CD4-positive, alpha-beta T cell treated with Interleukin-17A for 1 hour (primary cell): ENCODE measurements around the gene JUND.
"Not testable (repeated sequence)": the region's sequence is repeated elsewhere in the genome, so short reads cannot be mapped to it uniquely, and the experiment has no call there.

Experiments
- DNase-seq: peaks from one replicate; pipeline ENCODE4 v3.0.0-alpha.2; 2020

JUND gene

DNA sequence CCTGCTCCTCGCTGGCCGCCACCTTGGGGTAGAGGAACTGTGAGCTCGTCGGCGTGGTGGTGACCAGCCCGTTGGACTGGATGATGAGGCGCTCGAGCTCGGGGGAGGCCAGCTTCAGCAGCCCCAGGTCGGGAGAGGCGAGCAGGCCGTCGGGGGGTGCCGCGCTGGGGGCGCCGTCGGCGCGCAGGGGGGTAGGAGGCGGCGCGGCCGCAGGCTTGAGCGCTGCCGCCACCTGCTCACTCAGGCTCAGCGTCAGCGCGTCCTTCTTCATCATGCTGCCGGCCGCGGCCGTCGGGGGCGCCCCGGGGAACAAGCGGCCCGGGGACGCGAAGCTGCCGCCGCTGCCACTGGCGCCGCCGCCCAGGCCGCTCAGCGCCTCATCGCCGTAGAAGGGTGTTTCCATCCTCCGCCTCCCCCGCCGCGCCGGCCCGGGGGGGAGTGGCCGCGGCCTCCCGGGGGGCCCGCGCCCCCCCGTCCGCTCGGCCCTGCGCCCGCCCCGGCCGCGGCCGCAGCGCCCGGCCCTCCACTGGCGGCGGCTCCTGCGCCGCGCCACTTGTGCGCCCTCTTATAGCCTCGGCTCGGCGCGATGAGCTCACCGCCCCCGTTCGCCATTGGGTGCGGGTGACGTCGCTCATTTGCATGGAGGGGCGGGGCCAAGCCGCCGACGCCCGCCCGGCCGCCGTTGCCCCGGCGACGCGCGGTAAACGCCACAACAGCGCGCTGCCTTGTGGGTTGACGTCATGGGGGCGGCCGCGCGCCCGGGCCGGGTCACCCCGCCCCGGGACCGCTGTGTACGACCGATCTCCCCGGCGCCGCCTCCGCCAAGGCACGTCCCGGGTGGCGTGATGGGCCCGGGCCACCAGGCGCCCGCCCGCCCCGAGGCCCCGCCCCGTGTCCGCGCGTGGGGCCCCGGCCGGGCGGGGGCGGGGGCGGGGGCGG is at the start of gene JUND:
TSS of gene JUND (minus strand) at position 541 of the 939 bp plus-strand sequence. CDS start at position 403, 138 bp downstream.
- DNase-seq: peak; percentile 98

DNA sequence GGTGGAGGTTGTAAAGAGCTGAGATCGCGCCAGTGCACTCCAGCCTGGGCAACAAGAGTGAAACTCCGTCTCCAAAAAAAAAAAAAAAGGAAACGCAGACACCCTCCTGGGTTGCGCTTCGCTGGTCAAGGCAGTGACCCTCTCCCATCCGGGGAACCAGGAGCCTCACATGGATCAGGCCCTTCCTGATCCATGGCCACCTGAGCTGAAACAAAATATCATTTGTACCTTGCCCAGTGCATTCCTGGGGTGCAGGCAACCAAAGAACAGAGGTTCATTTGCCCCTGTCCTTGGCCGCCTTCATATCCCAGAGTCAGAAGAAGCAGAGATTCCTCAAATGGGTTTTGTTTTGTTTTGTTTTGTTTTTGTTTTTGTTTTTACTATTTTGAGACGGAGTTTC is 49.4 kb upstream of the JUND start:
- no peak for DNase-seq

DNA sequence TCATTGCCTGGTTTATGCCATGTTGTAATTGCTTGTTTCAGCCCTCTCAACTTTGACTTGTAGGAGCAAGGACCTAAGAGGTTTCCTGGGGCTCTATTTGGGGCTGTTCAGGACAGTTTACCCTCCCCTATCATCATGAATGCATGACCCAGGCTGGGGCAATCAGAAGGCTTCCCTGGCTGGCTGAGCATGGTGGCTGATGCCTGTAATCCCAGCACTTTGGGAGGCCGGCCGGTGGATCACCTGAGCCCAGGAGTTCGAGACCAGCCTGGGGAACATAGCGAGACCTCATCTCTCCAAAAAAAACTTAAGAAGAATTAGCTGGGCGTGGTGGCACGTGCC is 47.6 kb upstream of the JUND start:
- no peak for DNase-seq

DNA sequence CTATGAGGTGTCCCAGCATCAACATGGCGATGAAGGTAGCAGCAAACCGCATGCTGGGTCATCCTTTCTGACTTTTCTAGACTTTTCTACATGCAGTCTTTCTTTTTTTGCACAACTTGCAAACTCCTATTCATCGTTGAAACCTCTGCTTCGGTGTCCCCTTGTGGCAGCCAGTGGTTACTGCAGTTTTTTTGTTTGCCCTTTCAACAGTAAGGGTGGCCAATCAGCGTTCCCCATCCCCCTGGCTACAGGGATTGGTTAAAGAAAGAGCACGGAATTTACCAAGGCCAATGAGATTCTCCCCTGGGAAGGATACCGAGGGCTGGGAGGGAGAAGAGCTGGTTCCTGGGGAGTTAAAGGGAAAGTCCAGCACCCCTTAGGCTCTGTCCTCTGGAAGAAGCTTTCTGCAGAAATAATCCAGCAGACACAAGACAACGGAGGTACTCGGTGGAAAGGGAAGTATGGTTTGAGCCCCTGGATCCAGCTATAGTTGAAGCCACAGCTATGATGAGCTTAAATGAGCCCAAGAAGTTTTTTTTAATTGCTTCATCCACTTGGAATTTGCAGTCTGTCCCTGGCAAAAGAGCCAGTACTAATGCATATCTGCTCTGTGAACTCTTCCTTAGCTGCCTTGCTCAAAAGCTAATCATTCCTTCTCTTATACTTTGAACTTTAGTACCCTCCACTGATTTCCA is 47.1 kb upstream of the JUND start:
- DNase-seq: peak; percentile 95

DNA sequence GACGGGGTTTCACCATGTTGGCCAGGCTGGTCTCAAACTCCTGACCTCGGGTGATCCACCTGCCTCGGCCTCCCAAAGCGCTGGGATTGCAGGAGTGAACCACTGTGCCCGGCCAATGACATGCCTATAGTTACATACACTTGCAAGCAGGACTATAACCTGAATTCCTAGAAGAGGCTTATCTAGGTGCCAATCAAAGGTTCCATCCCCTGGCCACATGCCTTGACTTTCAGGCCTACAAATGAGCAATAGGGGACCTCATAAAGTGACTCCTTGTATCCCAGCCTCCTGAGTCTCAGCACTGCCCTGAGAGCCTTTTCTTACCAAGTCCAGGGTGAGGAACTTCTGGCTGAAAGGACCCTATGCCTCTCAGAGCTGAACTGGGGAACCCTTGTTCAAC is 45.4 kb upstream of the JUND start:
- DNase-seq: no peak

DNA sequence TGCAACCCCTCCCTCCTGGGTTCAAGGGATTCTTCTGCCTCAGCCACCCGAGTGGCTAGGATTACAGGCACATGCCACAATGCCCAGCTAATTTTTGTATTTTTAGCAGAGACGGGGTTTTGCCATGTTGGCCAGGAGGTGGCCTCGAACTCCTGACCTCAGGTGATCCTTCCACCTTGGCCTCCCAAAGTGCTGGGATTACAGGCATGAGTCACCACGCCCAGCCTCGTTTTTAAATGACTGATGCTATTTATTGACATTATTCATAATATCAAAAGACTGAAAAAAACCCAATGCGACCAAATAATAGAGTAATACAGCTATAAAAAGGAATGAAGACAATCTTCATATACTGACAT is 42.9 kb upstream of the JUND start:
- DNase-seq: not testable (repeated sequence)

DNA sequence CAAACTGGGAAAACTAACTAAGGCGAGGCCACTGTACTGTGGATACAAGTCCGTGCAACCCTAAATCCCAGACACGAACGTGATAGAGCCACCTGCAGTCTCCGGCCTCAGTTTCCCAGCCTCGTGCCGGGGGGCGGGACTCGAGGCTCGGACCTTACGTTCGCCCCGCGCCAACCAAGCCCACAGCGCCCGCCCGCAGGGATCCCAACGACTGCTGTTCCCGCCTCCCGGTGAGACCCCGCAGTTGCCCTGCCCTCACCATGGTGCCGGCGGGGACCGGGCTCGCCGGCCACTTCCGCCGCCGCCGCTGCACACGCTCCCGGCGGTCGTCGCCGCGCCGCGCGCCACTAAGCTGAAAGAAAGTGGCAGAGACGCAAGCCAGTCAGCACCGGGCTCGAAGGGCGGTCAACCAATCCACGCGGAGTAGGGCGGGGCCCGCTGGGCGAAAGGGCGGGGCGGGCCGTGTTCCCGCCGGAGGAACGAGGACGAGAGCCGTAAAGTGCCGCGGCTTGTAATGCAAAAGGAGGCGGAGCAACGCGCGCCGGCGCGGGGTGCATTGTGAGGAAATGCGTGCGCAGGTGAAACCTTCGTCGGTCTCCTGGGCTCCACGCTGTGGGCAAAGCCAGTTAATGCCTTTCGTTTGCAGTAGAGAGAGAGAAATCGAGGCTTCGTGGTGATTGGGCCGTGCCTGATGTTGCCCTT is 41.5 kb upstream of the JUND start, which contains the start of gene LSM4:
TSS of gene LSM4 (minus strand) at position 318 of the 702 bp plus-strand sequence. CDS start at position 262, 56 bp downstream.
- DNase-seq: peak; percentile 100

DNA sequence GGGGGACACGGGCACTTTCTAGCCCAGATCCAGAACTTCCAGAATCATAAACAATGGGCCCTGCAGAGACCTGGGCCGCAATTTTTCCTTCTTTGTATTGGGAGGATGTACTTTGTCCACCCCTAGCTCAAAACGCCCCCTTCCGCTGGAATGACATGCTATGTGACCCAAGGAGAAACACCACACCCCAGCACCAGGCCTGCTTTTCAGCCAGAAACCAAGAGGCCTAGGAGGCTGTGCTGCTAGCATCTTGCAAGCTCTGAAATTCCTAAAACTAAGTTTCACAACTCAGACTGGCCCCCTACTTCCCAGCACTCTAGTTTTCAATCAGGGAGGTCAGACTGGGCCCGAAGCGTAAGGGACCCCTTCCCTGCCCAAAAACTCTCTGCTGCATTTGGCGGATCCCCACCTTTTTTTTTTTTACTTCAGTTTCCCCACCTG is 40.9 kb upstream of the JUND start:
- peak; percentile 36 for DNase-seq

DNA sequence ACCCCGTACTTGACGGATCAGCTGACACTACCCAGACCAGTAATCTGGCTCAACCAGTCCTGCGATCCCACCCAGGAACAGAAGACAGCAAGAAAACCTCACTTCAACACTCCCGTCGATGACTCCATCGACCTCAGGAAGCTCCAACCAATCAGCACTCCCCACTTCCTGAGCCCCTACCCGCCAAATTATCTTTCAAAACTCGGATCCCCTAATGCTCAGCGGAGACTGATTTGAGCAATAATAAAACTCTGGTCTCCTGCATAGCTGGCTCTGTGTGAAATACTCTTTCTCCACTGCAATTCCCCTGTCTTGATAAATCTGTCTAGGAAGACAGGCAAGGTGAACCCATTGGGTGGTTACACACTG is 40.3 kb upstream of the JUND start:
- DNase-seq: peak; percentile 56

DNA sequence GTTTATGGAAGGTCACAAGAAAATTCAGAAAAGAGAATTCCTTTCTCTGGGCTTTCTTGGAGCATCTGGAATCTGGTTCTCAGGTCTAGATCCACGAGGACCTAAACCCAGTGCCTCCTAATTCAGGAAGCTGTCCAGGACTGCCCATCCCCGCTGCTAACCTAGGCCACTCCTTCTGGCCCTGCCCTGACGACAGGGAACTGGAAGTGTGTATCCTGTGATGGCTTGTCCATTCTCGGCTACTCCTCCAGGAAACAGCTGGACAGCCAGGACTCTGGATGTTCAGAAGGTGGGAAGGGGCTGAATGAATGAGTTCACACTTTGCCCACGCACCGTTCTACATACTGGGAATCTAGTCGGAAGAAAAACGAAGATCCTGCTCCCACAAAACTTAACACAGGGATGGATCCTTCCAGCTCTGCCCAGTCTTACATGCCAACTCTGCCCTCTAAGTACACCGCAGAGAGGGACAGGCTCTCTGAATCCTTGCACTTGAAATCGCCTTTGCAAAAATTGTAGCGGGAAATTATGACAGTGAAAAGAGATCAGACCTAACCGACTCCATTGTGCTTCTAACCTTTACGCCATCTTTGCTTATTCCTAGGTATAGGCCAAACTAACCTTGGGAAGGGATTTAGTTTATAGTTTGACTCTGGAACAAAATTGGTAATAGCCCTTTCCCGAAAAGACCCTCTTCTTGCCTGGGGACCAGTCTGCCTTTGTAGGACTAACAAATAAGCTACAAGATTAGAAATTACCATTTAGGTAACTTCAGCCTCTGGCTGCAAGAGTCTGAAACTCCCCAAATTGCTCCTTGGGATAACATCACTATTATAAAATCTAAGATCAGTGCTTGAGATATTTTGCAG is 39.7 kb upstream of the JUND start:
- DNase-seq: no peak

DNA sequence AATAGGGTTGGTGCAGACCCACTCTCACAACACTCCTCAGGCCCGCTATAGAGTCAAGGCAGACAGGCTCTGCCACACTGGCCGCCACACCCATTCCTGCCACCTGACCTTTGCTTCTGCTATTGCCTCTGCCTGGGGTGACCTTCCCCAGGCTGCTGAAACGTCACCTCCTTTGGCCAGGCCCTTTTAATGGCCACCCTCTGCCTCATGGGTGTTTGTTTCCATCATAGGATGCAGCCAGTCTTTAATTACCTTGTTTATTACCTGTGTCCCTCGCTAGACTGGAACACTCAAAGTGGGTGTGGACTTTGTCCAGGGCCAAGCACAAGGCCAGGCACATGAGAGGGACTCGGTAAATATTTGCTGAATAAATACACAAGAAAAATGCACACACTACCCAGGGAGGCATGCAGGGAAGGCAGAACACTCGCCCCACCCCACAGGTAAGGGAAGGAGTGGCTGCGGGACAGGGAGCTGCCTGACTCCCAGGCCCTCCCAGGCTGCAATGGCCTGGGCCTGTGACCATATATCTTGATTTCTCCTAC is 38.2 kb upstream of the JUND start:
- DNase-seq: no peak

DNA sequence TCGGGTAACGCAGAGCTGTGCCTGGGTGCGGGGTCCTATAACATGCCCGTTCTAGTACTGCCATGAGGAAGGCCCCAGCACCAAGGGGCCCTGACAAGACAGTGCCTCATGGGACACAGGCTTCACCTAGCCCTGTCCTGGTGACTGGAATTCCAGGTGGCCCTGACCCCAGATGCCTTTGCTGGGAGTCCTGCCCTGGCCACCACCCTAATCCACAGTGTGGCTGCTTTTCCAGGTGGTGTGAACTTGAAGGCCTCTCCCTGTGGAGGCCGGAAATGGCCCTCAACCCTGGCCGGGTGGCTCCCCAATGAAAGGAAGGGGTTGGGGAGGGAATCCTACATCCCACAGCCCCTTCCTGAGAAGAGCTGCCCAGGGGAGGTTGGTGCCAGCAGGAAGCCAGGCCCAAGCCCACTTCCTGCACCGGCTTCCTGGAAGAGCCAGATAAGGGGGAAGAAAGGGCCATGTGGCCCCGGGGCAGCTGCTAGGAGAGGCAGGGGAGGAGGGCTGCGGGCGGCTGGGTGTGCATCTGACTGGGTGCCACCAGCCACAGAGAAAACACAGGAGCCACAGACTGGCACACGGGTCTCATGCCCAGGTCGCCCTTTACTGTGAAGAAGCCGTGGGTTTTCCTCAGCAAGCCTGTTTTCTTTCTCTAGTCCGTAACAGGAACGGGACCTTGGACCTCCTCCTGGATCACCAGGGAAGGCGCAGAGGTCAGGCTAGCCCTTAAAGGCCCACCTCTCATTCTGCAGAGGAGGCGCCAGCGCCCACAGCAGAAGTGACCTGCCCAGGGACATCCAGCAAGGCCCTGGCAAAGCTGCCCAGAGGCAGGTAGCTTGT is 36.8 kb upstream of the JUND start:
- peak; percentile 71 for DNase-seq

DNA sequence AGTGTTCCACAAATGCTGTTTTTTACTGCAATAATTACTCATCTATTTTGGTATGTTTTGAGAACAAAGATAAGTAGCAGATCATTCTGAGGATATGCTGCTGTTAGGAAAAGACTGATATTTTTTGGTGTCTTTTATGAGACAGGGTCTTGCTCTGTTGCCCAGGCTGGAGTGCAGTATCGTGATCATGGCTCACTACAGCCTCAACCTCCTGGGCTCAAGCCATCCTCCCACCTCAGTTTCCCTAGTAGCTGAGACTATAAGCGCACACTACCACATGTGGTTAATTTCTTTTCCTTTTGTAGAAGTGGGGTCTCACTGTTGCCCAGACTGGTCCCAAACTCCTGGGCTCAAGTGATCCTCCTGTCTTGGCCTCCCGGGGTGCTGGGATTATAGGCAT is 32.0 kb upstream of the JUND start:
- DNase-seq: no peak

DNA sequence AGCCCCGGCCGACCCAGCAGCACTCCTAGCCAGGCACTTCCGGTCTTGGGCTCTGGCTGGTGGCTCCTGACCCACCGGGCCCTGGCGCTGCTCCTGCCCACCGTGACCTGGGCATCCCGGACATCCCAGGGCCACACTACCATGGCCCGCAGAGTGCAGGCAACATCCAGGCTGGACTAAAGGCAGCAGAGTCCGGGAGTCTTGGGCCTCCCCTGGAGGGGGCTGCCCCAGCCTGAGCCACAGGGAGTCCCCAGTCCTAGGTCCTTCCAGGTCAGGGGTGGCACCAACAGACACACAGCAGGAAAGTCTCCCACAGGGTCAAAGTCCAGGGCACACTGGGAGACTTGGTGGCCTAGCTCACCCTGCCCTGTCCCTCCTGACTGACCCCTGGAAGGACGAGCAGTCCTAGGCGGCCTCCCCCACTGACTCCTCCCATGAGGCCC is 30.7 kb upstream of the JUND start:
- DNase-seq: no peak

DNA sequence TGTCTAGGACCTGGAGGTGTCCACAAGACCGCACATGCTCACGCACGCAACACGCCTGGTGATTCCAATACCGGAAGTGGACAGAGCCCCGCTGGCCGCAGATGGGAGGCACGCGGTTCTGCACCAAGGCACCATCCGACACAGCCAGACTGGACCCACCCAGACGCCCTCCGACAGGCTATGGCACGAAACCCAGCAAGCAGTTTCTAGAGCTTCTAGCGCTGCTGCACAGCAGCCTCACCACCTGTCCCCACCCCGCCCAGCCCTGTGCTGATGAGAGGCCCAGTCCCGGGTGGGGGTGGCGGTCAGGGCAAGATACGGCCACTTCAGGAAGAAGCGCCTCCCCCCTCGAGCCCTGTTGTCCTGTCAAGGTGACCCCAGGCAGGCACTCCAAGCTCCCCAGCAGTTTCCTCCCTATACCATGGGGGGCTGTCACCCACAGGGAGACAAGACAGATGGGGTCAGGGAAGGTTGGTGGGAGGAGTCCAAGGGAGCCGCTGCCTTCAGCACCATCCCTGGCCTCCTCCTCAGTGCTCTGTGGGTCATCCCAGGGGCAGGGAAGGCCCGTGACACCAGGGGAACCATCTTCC is 30.2 kb upstream of the JUND start:
- no peak for DNase-seq

DNA sequence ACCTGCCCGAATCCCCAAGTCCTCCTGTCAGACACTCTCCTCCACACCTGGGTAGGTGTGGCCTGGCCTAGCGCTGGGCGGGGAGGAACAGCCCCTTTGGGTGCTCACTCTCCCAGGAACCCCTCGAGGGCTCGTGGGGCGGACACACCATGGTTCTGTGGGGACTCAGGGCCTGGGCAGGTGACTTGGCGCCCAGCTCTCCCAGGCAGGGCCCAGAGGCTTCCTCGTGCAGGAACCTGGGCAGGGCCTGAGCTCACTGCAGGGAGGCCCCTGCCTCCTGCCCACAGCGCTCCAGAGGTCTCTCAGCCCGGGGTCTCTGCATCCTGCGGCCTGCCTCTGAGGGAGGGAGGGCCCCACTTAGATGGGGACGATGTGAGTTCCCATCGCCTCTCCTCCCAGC is 29.5 kb upstream of the JUND start:
- DNase-seq: no peak

DNA sequence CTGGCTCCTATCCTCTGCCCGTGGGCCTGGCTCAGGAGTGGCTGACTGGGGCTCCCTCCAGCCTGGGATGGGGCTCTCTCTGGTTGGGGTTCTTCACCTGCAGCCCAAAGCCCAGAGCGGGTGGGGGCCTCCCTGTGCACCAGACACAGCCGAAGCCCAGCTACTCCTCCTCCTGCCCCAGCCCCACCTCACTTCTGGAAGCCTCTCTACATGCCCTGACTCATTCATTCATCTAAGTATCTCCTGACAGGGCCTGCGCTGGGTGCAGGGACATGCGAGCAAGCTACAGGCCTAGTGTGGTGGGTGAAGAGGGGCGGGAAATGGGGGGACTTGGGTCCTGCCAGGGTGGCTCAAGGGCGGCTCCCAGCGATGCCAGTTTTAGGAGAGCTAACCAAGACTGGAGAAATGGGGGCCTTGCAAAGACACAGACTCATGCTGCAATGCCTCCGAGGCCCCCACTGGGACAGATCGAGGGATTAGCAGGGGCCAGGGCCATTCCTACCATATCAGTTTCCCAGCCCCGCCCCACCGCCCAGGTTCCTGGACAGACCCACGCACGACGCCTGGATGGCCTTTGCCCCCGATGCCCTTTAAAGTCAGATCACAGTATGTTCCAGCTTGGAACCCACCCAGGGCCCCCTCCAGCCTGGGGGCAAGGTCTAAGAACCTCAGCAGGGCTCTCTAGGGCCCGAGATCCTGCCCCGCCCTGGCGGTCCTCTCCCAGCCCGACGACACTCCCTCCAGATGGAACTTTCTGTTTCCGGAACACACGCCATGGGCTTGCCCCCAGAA is 28.9 kb upstream of the JUND start:
- DNase-seq: no peak

DNA sequence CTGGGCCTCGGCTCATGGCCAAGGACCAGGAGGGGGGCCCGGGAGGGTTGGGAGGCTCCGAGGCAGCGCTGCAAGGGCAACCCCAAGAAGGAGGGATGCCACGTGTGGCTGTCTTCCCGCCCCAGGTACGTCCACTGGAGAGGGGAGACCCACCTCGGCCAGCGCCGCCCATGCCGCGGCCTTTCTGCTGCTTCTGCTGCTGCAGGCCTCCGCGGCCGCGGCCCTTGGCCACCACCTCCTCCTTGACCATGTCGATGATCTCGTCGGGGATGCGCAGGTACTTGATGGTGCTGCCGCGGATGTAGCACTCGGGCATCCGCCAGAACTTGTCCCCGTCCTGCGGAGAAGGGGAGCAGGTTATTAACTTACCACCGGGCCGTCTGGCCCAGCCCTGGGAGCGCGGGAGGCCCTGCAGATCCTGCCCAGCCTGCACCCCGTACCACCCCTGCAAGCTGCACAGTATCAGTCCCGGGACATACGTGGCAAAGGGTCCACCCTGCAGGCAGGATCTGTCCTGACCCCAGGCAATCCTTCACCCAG is 28.2 kb upstream of the JUND start:
- no peak for DNase-seq

DNA sequence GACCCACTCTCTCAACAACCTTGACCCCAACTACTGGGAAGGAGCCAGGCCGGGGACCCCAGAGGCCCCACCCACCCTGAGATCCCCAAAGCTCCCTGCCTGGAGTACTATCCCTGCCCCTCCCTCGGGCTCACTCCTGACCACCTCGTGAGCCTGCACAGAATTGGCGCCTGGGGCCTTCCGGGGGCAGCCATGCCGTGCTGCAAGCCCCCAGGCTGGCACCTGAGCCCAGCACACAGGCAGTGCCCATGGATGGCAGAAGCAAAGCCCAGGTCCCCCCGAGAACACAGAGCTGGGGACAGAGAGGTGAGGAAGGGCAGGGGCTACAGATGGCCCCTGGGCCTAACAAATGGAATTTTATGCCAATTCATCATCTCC is 27.5 kb upstream of the JUND start:
- DNase-seq: no peak
